HL-60 (cell line): ENCODE data around the gene SNX9.
"Not testable (repeated sequence)": the region's sequence is repeated elsewhere in the genome, so short reads cannot be mapped to it uniquely, and the experiment has no call there.

Experiments used
- POLR2AphosphoS5 ChIP-seq: IDR thresholded peaks from 2 replicates; pipeline ENCODE4 v1.6.1; 2012; ENCODE audit warnings: low read depth
- TF ChIP-seq, protein P1 (sequence below): IDR thresholded peaks from one replicate; pipeline ENCODE4 v1.5.1; 2011; ENCODE audit warnings: low read length, control low read depth, inconsistent platforms; ENCODE audit not compliant: insufficient read depth
- TF ChIP-seq, protein P2 (sequence below): IDR thresholded peaks from 2 replicates; pipeline ENCODE4 v1.6.1; 2012; ENCODE audit warnings: low read depth; ENCODE audit not compliant: insufficient replicate concordance

DNA sequence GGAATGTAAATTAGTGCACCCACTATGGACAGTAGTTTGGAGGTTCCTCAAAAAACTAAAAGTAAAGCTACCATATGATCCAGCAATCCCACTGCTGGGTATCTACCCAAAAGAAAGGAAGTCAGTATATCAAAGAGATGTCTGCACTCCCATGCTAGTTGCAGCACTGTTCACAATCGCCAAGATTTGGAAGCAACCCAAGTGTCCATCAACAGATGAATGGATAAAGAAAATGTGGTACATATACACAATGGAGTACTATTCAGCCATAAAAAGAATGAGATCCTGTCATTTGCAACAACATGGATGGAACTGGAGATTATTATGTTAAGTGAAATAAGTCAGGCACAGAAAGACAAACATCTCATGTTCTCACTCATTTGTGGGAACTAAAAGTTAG, 127.9 kb downstream of the SNX9 start:
- TF ChIP-seq, protein P1, sequence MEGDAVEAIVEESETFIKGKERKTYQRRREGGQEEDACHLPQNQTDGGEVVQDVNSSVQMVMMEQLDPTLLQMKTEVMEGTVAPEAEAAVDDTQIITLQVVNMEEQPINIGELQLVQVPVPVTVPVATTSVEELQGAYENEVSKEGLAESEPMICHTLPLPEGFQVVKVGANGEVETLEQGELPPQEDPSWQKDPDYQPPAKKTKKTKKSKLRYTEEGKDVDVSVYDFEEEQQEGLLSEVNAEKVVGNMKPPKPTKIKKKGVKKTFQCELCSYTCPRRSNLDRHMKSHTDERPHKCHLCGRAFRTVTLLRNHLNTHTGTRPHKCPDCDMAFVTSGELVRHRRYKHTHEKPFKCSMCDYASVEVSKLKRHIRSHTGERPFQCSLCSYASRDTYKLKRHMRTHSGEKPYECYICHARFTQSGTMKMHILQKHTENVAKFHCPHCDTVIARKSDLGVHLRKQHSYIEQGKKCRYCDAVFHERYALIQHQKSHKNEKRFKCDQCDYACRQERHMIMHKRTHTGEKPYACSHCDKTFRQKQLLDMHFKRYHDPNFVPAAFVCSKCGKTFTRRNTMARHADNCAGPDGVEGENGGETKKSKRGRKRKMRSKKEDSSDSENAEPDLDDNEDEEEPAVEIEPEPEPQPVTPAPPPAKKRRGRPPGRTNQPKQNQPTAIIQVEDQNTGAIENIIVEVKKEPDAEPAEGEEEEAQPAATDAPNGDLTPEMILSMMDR: not testable (repeated sequence)
- not testable (repeated sequence) for TF ChIP-seq POLR2AphosphoS5
- TF ChIP-seq, protein P2, sequence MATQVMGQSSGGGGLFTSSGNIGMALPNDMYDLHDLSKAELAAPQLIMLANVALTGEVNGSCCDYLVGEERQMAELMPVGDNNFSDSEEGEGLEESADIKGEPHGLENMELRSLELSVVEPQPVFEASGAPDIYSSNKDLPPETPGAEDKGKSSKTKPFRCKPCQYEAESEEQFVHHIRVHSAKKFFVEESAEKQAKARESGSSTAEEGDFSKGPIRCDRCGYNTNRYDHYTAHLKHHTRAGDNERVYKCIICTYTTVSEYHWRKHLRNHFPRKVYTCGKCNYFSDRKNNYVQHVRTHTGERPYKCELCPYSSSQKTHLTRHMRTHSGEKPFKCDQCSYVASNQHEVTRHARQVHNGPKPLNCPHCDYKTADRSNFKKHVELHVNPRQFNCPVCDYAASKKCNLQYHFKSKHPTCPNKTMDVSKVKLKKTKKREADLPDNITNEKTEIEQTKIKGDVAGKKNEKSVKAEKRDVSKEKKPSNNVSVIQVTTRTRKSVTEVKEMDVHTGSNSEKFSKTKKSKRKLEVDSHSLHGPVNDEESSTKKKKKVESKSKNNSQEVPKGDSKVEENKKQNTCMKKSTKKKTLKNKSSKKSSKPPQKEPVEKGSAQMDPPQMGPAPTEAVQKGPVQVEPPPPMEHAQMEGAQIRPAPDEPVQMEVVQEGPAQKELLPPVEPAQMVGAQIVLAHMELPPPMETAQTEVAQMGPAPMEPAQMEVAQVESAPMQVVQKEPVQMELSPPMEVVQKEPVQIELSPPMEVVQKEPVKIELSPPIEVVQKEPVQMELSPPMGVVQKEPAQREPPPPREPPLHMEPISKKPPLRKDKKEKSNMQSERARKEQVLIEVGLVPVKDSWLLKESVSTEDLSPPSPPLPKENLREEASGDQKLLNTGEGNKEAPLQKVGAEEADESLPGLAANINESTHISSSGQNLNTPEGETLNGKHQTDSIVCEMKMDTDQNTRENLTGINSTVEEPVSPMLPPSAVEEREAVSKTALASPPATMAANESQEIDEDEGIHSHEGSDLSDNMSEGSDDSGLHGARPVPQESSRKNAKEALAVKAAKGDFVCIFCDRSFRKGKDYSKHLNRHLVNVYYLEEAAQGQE: not testable (repeated sequence)
